PC-9 (cell line): ENCODE measurements around the gene PCDHA1. TPM values are rescaled to one million over a fixed set of nuclear protein-coding genes. Genes with fewer than 3 reads are reported as not detected.
"Not testable (repeated sequence)": the region's sequence is repeated elsewhere in the genome, so short reads cannot be mapped to it uniquely, and the experiment has no call there.

ENCODE experiments used
- BruUV-seq: library from RNA; stranded (reverse); fragments of 400-500 nt; replicated peaks from 2 replicates; lab custom pipeline; 2021; lab: Mats Ljungman, UMichigan
- CTCF ChIA-PET: fragments of 300-600 bp; sonication (Branson Sonifier 250); formaldehyde crosslinking; loops from one replicate; lab custom pipeline; 2022; ENCODE audit warnings: antibody characterized with exemption; lab: Charles Lee
- POLR2A ChIA-PET: fragments of 300-600 bp; sonication (Branson Sonifier 250); formaldehyde crosslinking; loops from one replicate; lab custom pipeline; 2022; ENCODE audit warnings: antibody characterized with exemption; ENCODE audit not compliant: unreplicated experiment; lab: Charles Lee
- DNase-seq, 2 experiments: peaks; one replicate each; pipeline versions ENCODE4 v3.0.0 to v3.0.0-alpha.2; 2015 to 2022; ENCODE audit warnings: mixed read lengths in 1 of 2
- H2AFZ ChIP-seq: fragments of 200-600 bp; sonication (generic); 2 replicates; pipeline ENCODE4 v1.8.1; 2017; ENCODE audit warnings: antibody characterized with exemption
- H3F3A ChIP-seq: fragments of 200-600 bp; sonication (generic); 2 replicates; pipeline ENCODE4 v1.8.1; 2017; ENCODE audit warnings: antibody characterized with exemption, mild to moderate bottlenecking, low read depth; ENCODE audit not compliant: insufficient read depth
- H3K27ac ChIP-seq: fragments of 200-600 bp; sonication (generic); 2 replicates; pipeline ENCODE4 v1.6.1; 2016; ENCODE audit warnings: mixed run types
- H3K27me3 ChIP-seq: fragments of 200-600 bp; sonication (generic); 2 replicates; pipeline ENCODE4 v1.6.1; 2016; ENCODE audit warnings: low read depth, mixed run types; ENCODE audit not compliant: insufficient read depth
- H3K36me3 ChIP-seq: fragments of 200-600 bp; sonication (generic); 2 replicates; pipeline ENCODE4 v1.6.1; 2016; ENCODE audit warnings: low read depth, mixed run types
- H3K4me1 ChIP-seq: fragments of 200-600 bp; sonication (generic); replicated peaks from 2 replicates; pipeline ENCODE4 v1.6.1; 2016; ENCODE audit warnings: mixed run types; ENCODE audit not compliant: insufficient read depth
- H3K4me2 ChIP-seq: fragments of 200-600 bp; sonication (generic); 2 replicates; pipeline ENCODE4 v1.6.1; 2017; ENCODE audit warnings: mixed run types
- H3K4me3 ChIP-seq: fragments of 200-600 bp; sonication (generic); 2 replicates; pipeline ENCODE4 v1.6.1; 2016; ENCODE audit warnings: mixed run types
- H3K79me2 ChIP-seq: fragments of 200-600 bp; sonication (generic); 2 replicates; pipeline ENCODE4 v1.6.1; 2017; ENCODE audit warnings: low read depth, mixed run types
- H3K9me2 ChIP-seq: fragments of 200-600 bp; sonication (generic); 2 replicates; pipeline ENCODE4 v1.8.1; 2017; ENCODE audit warnings: mild to moderate bottlenecking; ENCODE audit not compliant: insufficient read depth
- H3K9me3 ChIP-seq: fragments of 200-600 bp; sonication (generic); 2 replicates; pipeline ENCODE4 v1.8.1; 2016; ENCODE audit warnings: low read depth; ENCODE audit not compliant: insufficient read depth
- H4K20me1 ChIP-seq: fragments of 200-600 bp; sonication (generic); 2 replicates; pipeline ENCODE4 v1.8.1; 2017; ENCODE audit not compliant: insufficient read depth
- CTCF ChIP-seq: fragments of 200-600 bp; sonication (generic); conservative IDR thresholded peaks from 2 replicates; pipeline ENCODE4 v1.6.1; 2017; ENCODE audit warnings: mixed run types, antibody characterized with exemption, mild to moderate bottlenecking, moderate library complexity
- EZH2 ChIP-seq: fragments of 200-600 bp; sonication (generic); IDR thresholded peaks from 2 replicates; pipeline ENCODE4 v1.8.0; 2017; ENCODE audit warnings: antibody characterized with exemption, low read depth
- intact Hi-C: fragments of 100-400 bp; cut with micrococcal nuclease; formaldehyde crosslinking; loops from one replicate; pipeline ENCODE4 v1.10.0; 2022; ENCODE audit not compliant: unreplicated experiment
- total RNA-seq: library from RNA; stranded (reverse); gene quantifications from 2 replicates; pipeline ENCODE4 v1.2.3, GENCODE V29; 2021

PCDHA1 gene
- total RNA-seq, 1 experiment from 2014 or later, result not detected

DNA sequence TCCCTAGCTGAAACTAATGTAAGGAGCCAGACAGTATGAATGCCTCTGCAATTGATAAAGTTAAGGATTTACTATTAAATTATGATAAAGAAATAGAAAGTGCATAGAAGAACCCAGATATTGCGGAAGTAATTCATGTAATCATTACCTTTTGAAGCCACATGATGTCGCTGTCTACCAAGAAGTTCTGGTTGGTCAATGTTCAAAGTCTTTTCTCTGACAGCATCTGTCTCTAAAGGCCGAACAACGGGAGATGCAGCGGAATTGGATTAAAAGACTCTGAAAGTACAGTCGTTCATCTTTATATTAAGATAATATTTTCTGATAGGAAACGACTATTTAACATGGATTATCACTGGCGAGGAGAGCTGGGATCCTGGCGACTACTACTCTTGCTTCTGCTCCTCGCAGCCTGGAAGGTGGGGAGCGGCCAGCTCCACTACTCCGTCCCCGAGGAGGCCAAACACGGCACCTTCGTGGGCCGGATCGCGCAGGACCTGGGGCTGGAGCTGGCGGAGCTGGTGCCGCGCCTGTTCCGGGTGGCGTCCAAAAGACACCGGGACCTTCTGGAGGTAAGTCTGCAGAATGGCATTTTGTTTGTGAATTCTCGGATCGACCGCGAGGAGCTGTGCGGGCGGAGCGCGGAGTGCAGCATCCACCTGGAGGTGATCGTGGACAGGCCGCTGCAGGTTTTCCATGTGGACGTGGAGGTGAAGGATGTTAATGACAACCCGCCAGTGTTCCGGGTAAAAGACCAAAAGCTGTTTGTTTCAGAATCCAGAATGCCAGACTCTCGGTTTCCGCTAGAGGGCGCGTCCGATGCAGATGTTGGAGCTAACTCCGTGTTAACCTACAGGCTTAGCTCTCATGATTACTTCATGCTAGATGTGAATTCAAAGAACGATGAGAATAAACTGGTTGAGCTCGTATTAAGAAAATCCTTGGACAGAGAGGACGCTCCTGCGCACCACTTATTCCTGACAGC is 55.3 kb downstream of the PCDHA1 start, which contains the start of gene PCDHA8:
PCDHA8 (plus strand) TSS at position 210 of the 985 bp plus-strand sequence; CDS start at position 345, 135 bp downstream.
- no peaks in the 10 kb centered on the region for H3K4me1 ChIP-seq
- H3K4me3 ChIP-seq, result no peak within 1 kb of the TSS
- H3K4me2 ChIP-seq, result no peak within 1 kb of the TSS
- H3F3A ChIP-seq, result no peaks in the 10 kb centered on the region
- H3K9me3 ChIP-seq, result no peaks in the 10 kb centered on the region
- no peaks in the 10 kb centered on the region for H3K79me2 ChIP-seq
- ChIA-PET POLR2A (no interaction called here), CTCF (interaction anchor here (0.8 to 1.0 kb wide), 2 partner anchors 13 to 199 kb away, joined by 3 to 4 read pairs; partner anchors contain the start of gene PCDHA6)
- H2AFZ ChIP-seq, result no peak within 1 kb of the TSS
- BruUV-seq, result no TSS peak
- DNase-seq, result peak in 1 of 2 experiments; percentile 13
- no peaks in the 10 kb centered on the region for H3K9me2 ChIP-seq
- H3K36me3 ChIP-seq, result no peaks in the 10 kb centered on the region
- H4K20me1 ChIP-seq, result no peaks in the 10 kb centered on the region
- H3K27me3 ChIP-seq, result no peaks in the 10 kb centered on the region
- no peak within 1 kb of the TSS for H3K27ac ChIP-seq
- intact Hi-C loops, result loop anchor here (1.0 kb wide), 1 partner anchor 200 kb away; no protein-coding TSS in a partner anchor
- TF ChIP-seq CTCF (peak; percentile 43), EZH2 (no peak)

DNA sequence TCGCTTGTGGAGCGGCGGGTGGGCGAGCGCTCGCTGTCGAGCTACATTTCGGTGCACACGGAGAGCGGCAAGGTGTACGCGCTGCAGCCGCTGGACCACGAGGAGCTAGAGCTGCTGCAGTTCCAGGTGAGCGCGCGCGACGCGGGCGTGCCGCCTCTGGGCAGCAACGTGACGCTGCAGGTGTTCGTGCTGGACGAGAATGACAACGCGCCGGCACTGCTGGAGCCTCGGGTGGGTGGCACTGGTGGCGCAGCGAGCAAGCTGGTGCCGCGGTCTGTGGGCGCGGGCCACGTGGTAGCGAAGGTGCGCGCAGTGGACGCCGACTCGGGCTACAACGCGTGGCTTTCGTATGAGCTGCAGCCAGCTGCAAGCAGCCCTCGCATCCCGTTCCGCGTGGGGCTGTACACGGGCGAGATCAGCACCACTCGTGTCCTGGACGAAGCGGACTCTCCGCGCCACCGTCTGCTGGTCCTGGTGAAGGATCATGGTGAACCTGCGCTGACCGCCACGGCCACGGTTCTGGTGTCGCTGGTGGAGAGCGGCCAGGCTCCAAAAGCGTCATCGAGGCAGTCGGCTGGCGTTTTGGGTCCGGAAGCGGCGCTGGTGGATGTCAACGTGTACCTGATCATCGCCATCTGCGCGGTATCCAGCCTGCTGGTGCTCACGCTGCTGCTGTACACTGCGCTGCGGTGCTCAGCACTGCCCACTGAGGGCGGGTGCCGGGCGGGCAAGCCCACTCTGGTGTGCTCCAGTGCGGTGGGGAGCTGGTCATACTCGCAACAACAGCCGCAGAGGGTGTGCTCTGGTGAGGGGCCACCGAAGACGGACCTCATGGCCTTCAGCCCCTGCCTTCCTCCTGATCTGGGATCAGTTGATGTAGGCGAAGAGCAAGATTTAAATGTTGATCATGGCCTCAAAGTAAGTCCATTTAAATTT is 57.1 kb downstream of the PCDHA1 start:
- intact Hi-C loops, result no loop called here
- Histone ChIP-seq H3K9me3 (no peaks in the 10 kb centered on the region; the same call in 1 of the 2 replicates), H3K4me3 (no peak overlapping the region), H4K20me1 (no peaks in the 10 kb centered on the region), H3K27ac (no peak overlapping the region), H2AFZ (no peak overlapping the region), H3K4me1 (no peaks in the 10 kb centered on the region), H3K9me2 (no peaks in the 10 kb centered on the region), H3K36me3 (no peaks in the 10 kb centered on the region), H3F3A (no peaks in the 10 kb centered on the region), H3K79me2 (no peaks in the 10 kb centered on the region), H3K4me2 (no peak overlapping the region), H3K27me3 (no peaks in the 10 kb centered on the region)
- ChIA-PET CTCF (no interaction called here), POLR2A (no interaction called here)
- no peak for DNase-seq
- no peak for TF ChIP-seq CTCF
- no TSS peak for BruUV-seq

- intact Hi-C loops, H3K4me2 ChIP-seq, H3K9me3 ChIP-seq, H3K27me3 ChIP-seq, H4K20me1 ChIP-seq, H3K36me3 ChIP-seq, H3K9me2 ChIP-seq, H3K4me3 ChIP-seq, DNase-seq, POLR2A ChIA-PET, H2AFZ ChIP-seq, H3K4me1 ChIP-seq, H3K79me2 ChIP-seq, H3F3A ChIP-seq, H3K27ac ChIP-seq, BruUV-seq: not testable (repeated sequence)
- CTCF ChIA-PET, result interaction anchor here (0.5 kb wide), 1 partner anchor 490 kb away, joined by 7 read pairs; no protein-coding TSS in a partner anchor
Observed at GRCh38 chr5:140848139-140849102, 62.5 kb downstream of the PCDHA1 start, which contains the start of gene PCDHA9. PCDHA9 (plus strand) TSS chr5:140848382; CDS start chr5:140848496, 114 bp downstream.

GRCh38 chr5:140849831-140850634 is 64.1 kb downstream of the PCDHA1 start:
- H3K4me1 ChIP-seq, H3K79me2 ChIP-seq, H3K4me3 ChIP-seq, POLR2A ChIA-PET, DNase-seq, H3K4me2 ChIP-seq, H3K9me2 ChIP-seq, H3K27ac ChIP-seq, BruUV-seq, H3K9me3 ChIP-seq, H2AFZ ChIP-seq, intact Hi-C loops, H3K27me3 ChIP-seq, H3K36me3 ChIP-seq, H4K20me1 ChIP-seq, H3F3A ChIP-seq: not testable (repeated sequence)
- CTCF ChIA-PET, result interaction anchor here (0.6 kb wide), 1 partner anchor 1650 kb away, joined by 4 read pairs; no protein-coding TSS in a partner anchor
